DMS153 treated with DMSO at 0.1 percent for 48 hours (cell line): ENCODE results near the gene OR10X1.

Experiments used
- DNase-seq: peaks from one replicate; lab custom pipeline; 2025; ENCODE audit not compliant: unreplicated experiment; lab: John Stamatoyannopoulos, UW

OR10X1 gene

GRCh38 chr1:158579733-158580132 is at the start of gene OR10X1:
Gene OR10X1, minus strand, starts transcription at chr1:158579899. Its CDS starts 0 bp downstream, at chr1:158579899.
- DNase-seq = no peak

- no peak for DNase-seq
These were observed 34.1 kb upstream of the OR10X1 start for GRCh38 chr1:158613764-158614163.

- no peak for DNase-seq
These were observed 32.2 kb upstream of the OR10X1 start for GRCh38 chr1:158611916-158612315.

GRCh38 chr1:158607296-158607695 is 27.6 kb upstream of the OR10X1 start:
- no peak for DNase-seq

- DNase-seq = no peak
These were observed 25.3 kb upstream of the OR10X1 start, which contains the start of gene OR10Z1 for GRCh38 chr1:158604968-158605367. Gene OR10Z1, plus strand, starts transcription at chr1:158605268. Its CDS starts 1,171 bp downstream, at chr1:158606439.

GRCh38 chr1:158600735-158601134 is 21.0 kb upstream of the OR10X1 start:
- no peak for DNase-seq

GRCh38 chr1:158586942-158587341 is 7.2 kb upstream of the OR10X1 start:
- DNase-seq = no peak

GRCh38 chr1:158583962-158584361 is 4.3 kb upstream of the OR10X1 start:
- no peak for DNase-seq

- no peak for DNase-seq
These were observed 2.1 kb downstream of the OR10X1 start for GRCh38 chr1:158577561-158577960.

GRCh38 chr1:158572226-158572625 is 7.5 kb downstream of the OR10X1 start:
- DNase-seq = no peak

- DNase-seq = no peak
These were observed 9.2 kb downstream of the OR10X1 start, which contains the start of gene OR6P1 for GRCh38 chr1:158570480-158570879. Gene OR6P1, minus strand, starts transcription at chr1:158570580. Its CDS starts 6,976 bp downstream, at chr1:158563604.

- no peak for DNase-seq
These were observed 15.1 kb downstream of the OR10X1 start for GRCh38 chr1:158564608-158565007.

GRCh38 chr1:158563853-158564252 is 15.8 kb downstream of the OR10X1 start:
- no peak for DNase-seq

GRCh38 chr1:158559696-158560095 is 20.0 kb downstream of the OR10X1 start:
- no peak for DNase-seq

- DNase-seq = no peak
These were observed 25.3 kb downstream of the OR10X1 start, which contains the start of gene OR6Y1 for GRCh38 chr1:158554352-158554751. Gene OR6Y1, minus strand, starts transcription at chr1:158554405. Its CDS starts 6,300 bp downstream, at chr1:158548105.

- DNase-seq = no peak
These were observed 27.4 kb downstream of the OR10X1 start for GRCh38 chr1:158552296-158552695.

- DNase-seq = no peak
These were observed 32.2 kb downstream of the OR10X1 start for GRCh38 chr1:158547533-158547932.

- DNase-seq = no peak
These were observed 42.1 kb downstream of the OR10X1 start for GRCh38 chr1:158537609-158538008.

- DNase-seq = no peak
These were observed 45.2 kb downstream of the OR10X1 start for GRCh38 chr1:158534496-158534895.
